Measurements from ENCODE around the gene FBXO41. TPM values are rescaled to one million over a fixed set of nuclear protein-coding genes. Genes with fewer than 3 reads are reported as not detected.

The FBXO41 gene
- total RNA-seq, 2 donors from 2014 or later, result 3.5 to 6.1 TPM

GRCh38 chr2:73262108-73262651, 22.1 kb downstream of the FBXO41 start:
- Histone ChIP-seq H3K4me1 (ENCODE audit: control insufficient read depth in 1 of 2, low read depth in 2 of 2) (no peaks in the 10 kb centered on the region), H3K27me3 (replicated peaks; ENCODE audit: insufficient read depth) (no peaks in the 10 kb centered on the region), H3K9me3 (no peaks in the 10 kb centered on the region), H3K4me3 (no peak overlapping the region), H3K27ac (no peak overlapping the region), H3K36me3 (no peaks in the 10 kb centered on the region)
- ATAC-seq (ENCODE audit: insufficient number of reproducible peaks, low FRiP score, low read depth), result no peak
- DNase-seq (ENCODE audit: low spot score), result no peak
- no peak for TF ChIP-seq CTCF (IDR thresholded peaks at IDR 0.05)

DNA sequence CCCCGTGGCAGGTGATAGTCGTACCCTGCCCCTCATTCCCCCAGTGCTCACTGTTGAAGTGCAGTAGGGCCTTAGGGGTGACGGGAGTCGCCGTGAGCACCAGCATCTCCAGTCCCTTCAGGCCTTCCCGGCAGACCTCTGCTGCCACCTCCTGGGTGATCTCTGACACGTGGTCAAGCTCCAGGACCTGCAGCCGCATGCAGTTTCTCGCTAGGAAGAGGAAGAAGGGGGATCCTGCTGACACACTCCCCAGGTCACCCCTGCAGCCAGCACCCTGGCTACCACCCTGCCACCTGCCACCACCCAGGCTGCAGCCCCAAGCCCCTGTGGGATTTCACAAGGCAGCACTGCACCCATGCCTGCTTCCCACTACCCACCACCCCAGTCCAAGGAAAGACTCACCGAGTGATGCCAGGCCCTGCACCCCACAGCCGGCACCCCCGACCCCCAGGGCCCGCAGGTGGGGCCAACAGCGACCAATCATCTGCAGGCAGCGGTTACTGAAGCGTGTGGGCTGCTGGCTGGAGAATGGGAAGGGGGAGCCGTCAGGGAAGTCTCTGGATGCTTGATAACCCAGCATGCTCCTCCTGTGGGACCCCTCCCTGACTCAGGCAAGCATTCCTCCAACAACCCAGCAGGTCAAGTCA, 23.8 kb downstream of the FBXO41 start:
- H3K4me1 ChIP-seq (ENCODE audit: control insufficient read depth in 1 of 2, low read depth in 2 of 2), result no peaks in the 10 kb centered on the region
- no peaks in the 10 kb centered on the region for H3K9me3 ChIP-seq
- ATAC-seq (ENCODE audit: insufficient number of reproducible peaks, low FRiP score, low read depth) (no peak), DNase-seq (ENCODE audit: low spot score) (no peak)
- no peak for TF ChIP-seq CTCF (IDR thresholded peaks at IDR 0.05)
- no peak overlapping the region for H3K27ac ChIP-seq
- no peaks in the 10 kb centered on the region for H3K27me3 ChIP-seq (replicated peaks; ENCODE audit: insufficient read depth)
- H3K4me3 ChIP-seq, result no peak overlapping the region
- no peaks in the 10 kb centered on the region for H3K36me3 ChIP-seq

- no peaks in the 10 kb centered on the region for H3K27me3 ChIP-seq (replicated peaks; ENCODE audit: insufficient read depth)
- no peaks in the 10 kb centered on the region for H3K4me1 ChIP-seq (ENCODE audit: control insufficient read depth in 1 of 2, low read depth in 2 of 2)
- no peak overlapping the region for H3K4me3 ChIP-seq
- no peak for DNase-seq (ENCODE audit: low spot score)
- no peaks in the 10 kb centered on the region for H3K9me3 ChIP-seq
- TF ChIP-seq CTCF (IDR thresholded peaks at IDR 0.05), result no peak
- H3K27ac ChIP-seq, result no peak overlapping the region
- no peaks in the 10 kb centered on the region for H3K36me3 ChIP-seq
- no peak for ATAC-seq (ENCODE audit: insufficient number of reproducible peaks, low FRiP score, low read depth)
These were observed 24.5 kb downstream of the FBXO41 start for GRCh38 chr2:73259704-73260337.

- H3K36me3 ChIP-seq, result no peaks in the 10 kb centered on the region
- ATAC-seq (ENCODE audit: insufficient number of reproducible peaks, low FRiP score, low read depth) (no peak), DNase-seq (ENCODE audit: low spot score) (no peak)
- TF ChIP-seq CTCF (IDR thresholded peaks at IDR 0.05), result no peak
- no peak overlapping the region for H3K4me3 ChIP-seq
- no peak overlapping the region for H3K27ac ChIP-seq
- H3K9me3 ChIP-seq, result no peaks in the 10 kb centered on the region
- H3K4me1 ChIP-seq (ENCODE audit: control insufficient read depth in 1 of 2, low read depth in 2 of 2), result no peaks in the 10 kb centered on the region
- H3K27me3 ChIP-seq (replicated peaks; ENCODE audit: insufficient read depth), result no peaks in the 10 kb centered on the region
These were observed 25.0 kb downstream of the FBXO41 start for GRCh38 chr2:73259276-73259675.

GRCh38 chr2:73258913-73259215, 25.4 kb downstream of the FBXO41 start:
- Histone ChIP-seq H3K9me3 (no peaks in the 10 kb centered on the region), H3K36me3 (peaks cover 4% of the 10 kb centered on the region), H3K4me3 (no peak overlapping the region), H3K4me1 (ENCODE audit: control insufficient read depth in 1 of 2, low read depth in 2 of 2) (no peaks in the 10 kb centered on the region), H3K27ac (no peak overlapping the region), H3K27me3 (replicated peaks; ENCODE audit: insufficient read depth) (no peaks in the 10 kb centered on the region)
- no peak for ATAC-seq (ENCODE audit: insufficient number of reproducible peaks, low FRiP score, low read depth)
- no peak for DNase-seq (ENCODE audit: low spot score)
- no peak for TF ChIP-seq CTCF (IDR thresholded peaks at IDR 0.05)
